ENCODE results near the gene DHRS4L2. TPM values are rescaled to one million over a fixed set of nuclear protein-coding genes. Genes with fewer than 3 reads are reported as not detected.

The DHRS4L2 gene
- polyA plus RNA-seq, 1 donor (not counting 4 experiments of a cell fraction or from before 2014, with no cell fraction given) = 18.1 TPM

DNA sequence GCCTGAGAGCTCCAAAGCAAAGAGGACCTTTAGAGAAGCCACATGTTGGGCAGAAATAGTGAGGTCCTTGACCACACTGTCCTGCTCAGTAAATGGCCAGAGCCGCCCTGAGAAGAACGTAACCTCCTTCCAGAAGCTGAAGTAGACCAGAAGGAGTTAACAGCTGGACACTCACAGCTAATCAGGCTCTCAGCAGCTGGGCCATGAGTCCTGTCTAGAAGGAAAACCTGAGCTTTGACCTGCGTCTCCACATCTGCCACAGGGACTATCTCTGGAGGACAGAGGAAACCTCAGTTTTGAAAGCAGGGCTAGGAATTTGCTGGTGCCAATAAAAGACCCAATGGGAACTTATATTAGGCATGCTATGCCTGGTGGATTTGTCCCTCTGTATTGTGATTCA is 47.5 kb upstream of the DHRS4L2 start:
- no peak for TF ChIP-seq EZH2 (IDR thresholded peaks at IDR 0.05; ENCODE audit: low read length)
- TF ChIP-seq, protein P1, sequence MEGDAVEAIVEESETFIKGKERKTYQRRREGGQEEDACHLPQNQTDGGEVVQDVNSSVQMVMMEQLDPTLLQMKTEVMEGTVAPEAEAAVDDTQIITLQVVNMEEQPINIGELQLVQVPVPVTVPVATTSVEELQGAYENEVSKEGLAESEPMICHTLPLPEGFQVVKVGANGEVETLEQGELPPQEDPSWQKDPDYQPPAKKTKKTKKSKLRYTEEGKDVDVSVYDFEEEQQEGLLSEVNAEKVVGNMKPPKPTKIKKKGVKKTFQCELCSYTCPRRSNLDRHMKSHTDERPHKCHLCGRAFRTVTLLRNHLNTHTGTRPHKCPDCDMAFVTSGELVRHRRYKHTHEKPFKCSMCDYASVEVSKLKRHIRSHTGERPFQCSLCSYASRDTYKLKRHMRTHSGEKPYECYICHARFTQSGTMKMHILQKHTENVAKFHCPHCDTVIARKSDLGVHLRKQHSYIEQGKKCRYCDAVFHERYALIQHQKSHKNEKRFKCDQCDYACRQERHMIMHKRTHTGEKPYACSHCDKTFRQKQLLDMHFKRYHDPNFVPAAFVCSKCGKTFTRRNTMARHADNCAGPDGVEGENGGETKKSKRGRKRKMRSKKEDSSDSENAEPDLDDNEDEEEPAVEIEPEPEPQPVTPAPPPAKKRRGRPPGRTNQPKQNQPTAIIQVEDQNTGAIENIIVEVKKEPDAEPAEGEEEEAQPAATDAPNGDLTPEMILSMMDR (optimal IDR thresholded peaks at IDR 0.05 in 1 of 3, IDR thresholded peaks at IDR 0.05 in 1 of 3, conservative IDR thresholded peaks at IDR 0.05 in 1 of 3; ENCODE audit: extremely low read depth in 1 of 3, insufficient read depth in 2 of 3, low read length in 3 of 3) = no peak
- dilution Hi-C loops (cut with MboI; ENCODE audit: extremely low pct_ligation_motif_present, low sequenced_read_pairs) = no loop called here
- H4K20me1 ChIP-seq (ENCODE audit: control insufficient read depth, extremely low read depth, insufficient read depth, low read length) = no peaks in the 10 kb centered on the region
- peaks cover 0 to 4% of the 10 kb centered on the region in 2 experiments for H3K36me3 ChIP-seq (ENCODE audit: control insufficient read depth in 2 of 2, extremely low read depth in 1 of 2, insufficient read depth in 2 of 2, low read length in 2 of 2)
- H3K4me2 ChIP-seq (ENCODE audit: control insufficient read depth, extremely low read depth, insufficient read depth, low read depth, low read length) = no peak overlapping the region
- no peak overlapping the region for H3K9ac ChIP-seq (ENCODE audit: control insufficient read depth, extremely low read depth, insufficient read depth, low read length)
- H3K9me3 ChIP-seq (ENCODE audit: control insufficient read depth, low read depth, low read length) = no peaks in the 10 kb centered on the region
- no peaks in the 10 kb centered on the region for H3K27me3 ChIP-seq (ENCODE audit: control insufficient read depth, extremely low read depth, insufficient read depth, low read length)
- no peaks in the 10 kb centered on the region for H3K79me2 ChIP-seq (ENCODE audit: control insufficient read depth, insufficient read depth, low read length)
- H2AFZ ChIP-seq (ENCODE audit: control insufficient read depth, low read length) = no peak overlapping the region
- no peaks in the 10 kb centered on the region for H3K4me1 ChIP-seq (ENCODE audit: control insufficient read depth, extremely low read depth, insufficient read depth, low read length)
- DNase-seq (ENCODE audit: low read depth, low spot score) = no peak
- H3K4me3 ChIP-seq (ENCODE audit: control insufficient read depth in 2 of 3, extremely low read depth in 1 of 3, insufficient read depth in 2 of 3, low read depth in 1 of 3, low read length in 3 of 3) = no peak overlapping the region
- H3K9me1 ChIP-seq (ENCODE audit: control insufficient read depth, extremely low read depth, insufficient read depth, low read length) = no peaks in the 10 kb centered on the region
- FAIRE-seq = no peak
- no peak overlapping the region for H3K27ac ChIP-seq (ENCODE audit: control insufficient read depth, insufficient read depth, low read length)

DNA sequence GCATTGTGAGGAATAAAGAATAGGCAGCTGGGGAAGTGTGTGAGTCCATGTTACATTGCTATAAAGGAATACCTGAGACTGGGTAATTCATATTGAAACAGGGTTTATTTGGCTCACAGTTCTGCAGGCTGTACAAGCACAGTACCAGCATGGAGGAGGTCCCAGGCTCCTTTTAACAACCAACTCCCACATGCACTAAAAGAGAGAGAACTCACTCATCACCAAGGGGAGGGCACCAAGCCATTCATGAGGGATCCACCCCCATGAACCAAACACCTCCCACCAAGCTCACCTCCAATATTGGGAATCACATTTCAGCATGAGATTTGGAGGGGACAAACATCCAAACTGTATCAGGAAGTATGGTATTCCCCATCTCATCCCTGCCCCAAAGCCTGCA is 47.1 kb upstream of the DHRS4L2 start:
- H3K4me1 ChIP-seq (ENCODE audit: control insufficient read depth, extremely low read depth, insufficient read depth, low read length) = no peaks in the 10 kb centered on the region
- H3K9me1 ChIP-seq (ENCODE audit: control insufficient read depth, extremely low read depth, insufficient read depth, low read length) = no peaks in the 10 kb centered on the region
- H3K27me3 ChIP-seq (ENCODE audit: control insufficient read depth, extremely low read depth, insufficient read depth, low read length) = no peaks in the 10 kb centered on the region
- FAIRE-seq (no peak), DNase-seq (ENCODE audit: low read depth, low spot score) (no peak)
- H3K36me3 ChIP-seq (ENCODE audit: control insufficient read depth in 2 of 2, extremely low read depth in 1 of 2, insufficient read depth in 2 of 2, low read length in 2 of 2) = peaks cover 0 to 4% of the 10 kb centered on the region in 2 experiments
- no peaks in the 10 kb centered on the region for H3K79me2 ChIP-seq (ENCODE audit: control insufficient read depth, insufficient read depth, low read length)
- no peak overlapping the region for H3K4me3 ChIP-seq (ENCODE audit: control insufficient read depth in 2 of 3, extremely low read depth in 1 of 3, insufficient read depth in 2 of 3, low read depth in 1 of 3, low read length in 3 of 3)
- no peak overlapping the region for H3K4me2 ChIP-seq (ENCODE audit: control insufficient read depth, extremely low read depth, insufficient read depth, low read depth, low read length)
- H3K27ac ChIP-seq (ENCODE audit: control insufficient read depth, insufficient read depth, low read length) = no peak overlapping the region
- no peaks in the 10 kb centered on the region for H4K20me1 ChIP-seq (ENCODE audit: control insufficient read depth, extremely low read depth, insufficient read depth, low read length)
- H3K9ac ChIP-seq (ENCODE audit: control insufficient read depth, extremely low read depth, insufficient read depth, low read length) = no peak overlapping the region
- no peaks in the 10 kb centered on the region for H3K9me3 ChIP-seq (ENCODE audit: control insufficient read depth, low read depth, low read length)
- dilution Hi-C loops (cut with MboI; ENCODE audit: extremely low pct_ligation_motif_present, low sequenced_read_pairs) = no loop called here
- TF ChIP-seq, protein P1 (optimal IDR thresholded peaks at IDR 0.05 in 1 of 3, IDR thresholded peaks at IDR 0.05 in 1 of 3, conservative IDR thresholded peaks at IDR 0.05 in 1 of 3; ENCODE audit: extremely low read depth in 1 of 3, insufficient read depth in 2 of 3, low read length in 3 of 3) = no peak
- no peak for TF ChIP-seq EZH2 (IDR thresholded peaks at IDR 0.05; ENCODE audit: low read length)
- H2AFZ ChIP-seq (ENCODE audit: control insufficient read depth, low read length) = no peak overlapping the region

All from keratinocyte (primary cell).